NCI-H82 treated with DMSO at 0.1 percent for 48 hours (cell line): ENCODE data around the gene AGK.

Source experiments
- DNase-seq: peaks from one replicate; lab custom pipeline; 2025; ENCODE audit not compliant: unreplicated experiment; lab: John Stamatoyannopoulos, UW

AGK gene

DNA sequence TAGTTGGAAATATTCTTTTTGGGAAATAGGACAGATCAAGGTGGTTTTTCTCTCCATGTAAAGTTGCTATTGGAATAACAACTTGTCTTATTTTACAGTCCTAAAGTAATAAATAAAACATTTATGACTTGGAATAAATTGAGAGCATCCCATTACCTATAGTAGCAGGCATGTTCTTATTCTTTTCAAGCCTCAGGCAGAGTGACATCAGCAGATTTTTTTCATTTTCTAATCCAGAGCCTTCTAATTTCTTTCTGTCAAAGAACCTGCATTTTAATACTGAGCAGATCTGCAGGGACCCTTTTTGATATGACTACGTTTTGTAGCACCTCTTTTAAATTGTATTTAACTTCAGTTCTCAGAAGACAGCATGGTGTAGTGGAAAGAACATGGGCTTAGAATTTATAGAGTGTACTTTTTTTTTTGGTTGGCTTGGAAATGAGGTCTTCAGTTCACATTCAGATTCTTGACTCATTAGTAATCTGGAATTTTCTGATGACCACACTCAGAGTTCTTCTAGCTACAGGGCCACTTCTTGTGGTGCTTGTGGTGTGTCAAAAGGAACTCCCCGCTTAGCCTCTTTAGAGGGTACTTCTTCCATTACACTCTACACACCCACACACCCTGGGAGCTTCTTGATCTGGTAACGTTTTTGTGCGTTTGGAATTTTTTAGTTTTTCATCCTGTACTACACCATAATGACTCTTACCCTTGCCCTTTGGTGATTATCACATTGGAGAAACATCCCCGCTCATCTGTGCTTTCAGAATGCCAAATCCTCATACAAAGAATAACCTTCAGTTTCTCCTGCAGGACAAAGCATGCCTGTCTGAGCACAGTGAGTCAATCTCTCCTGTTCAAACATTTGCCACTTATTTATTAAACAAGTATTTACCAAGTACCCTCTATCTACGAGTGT is 34.6 kb downstream of the AGK start:
- DNase-seq = no peak

DNA sequence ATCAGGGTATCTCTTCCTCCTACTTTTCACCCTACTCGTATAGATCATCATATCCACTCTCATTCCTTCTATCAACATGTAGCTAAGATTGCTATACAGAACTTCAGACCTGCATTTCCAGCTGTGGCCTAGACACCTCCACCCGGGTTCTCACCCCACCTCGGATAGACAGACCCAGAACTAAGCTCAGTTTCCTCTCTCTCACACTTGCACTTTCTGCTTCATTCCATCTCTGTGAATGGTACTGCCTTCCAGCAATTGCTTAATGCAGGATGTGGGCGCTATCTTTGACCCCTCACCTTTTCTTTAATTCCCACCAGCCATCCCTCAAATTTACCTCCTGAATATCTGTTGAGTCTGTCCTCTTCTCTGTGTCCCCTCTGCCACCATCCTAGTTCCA is 35.7 kb downstream of the AGK start:
- no peak for DNase-seq

DNA sequence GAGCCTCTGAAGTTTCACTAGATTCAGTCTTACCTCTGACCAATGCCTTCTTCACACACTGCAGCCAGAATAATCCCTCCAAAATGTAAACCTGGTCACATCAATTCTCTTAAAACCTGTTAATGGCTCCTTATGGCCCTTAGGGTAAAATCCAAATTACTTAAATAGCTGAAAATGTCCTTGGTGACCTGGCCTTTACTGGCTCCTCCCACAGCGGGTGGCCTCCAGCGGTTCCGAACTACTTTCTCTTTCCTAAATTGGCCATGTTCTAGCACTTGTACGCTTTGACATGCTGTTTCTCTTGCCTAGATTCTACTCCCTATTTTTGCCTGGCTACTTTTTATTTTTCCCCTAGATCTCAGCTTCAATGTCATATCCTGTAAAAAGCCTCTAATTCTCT is 36.1 kb downstream of the AGK start:
- no peak for DNase-seq

GRCh38 chr7:141588912-141589311 is 37.7 kb downstream of the AGK start:
- no peak for DNase-seq

DNA sequence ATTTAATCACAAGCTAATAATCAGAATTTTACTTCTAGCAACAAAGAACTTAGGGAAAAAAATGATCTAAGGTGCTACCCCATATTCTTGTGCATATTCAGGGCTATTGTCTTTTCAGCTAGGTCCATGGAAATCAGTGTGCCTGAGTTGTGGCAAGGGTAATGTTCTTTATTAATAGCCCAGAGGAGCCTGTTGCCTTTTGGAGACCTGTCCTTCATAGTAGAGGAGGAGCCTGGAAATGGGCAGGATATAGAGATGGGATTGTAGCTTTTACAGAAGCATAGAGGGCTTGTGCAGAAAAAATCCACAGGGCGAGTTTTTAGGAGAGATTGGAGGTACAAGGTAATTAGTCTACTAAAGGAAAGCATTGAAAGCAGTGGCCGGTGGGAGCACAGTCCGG is 38.9 kb downstream of the AGK start:
- DNase-seq = no peak

GRCh38 chr7:141590666-141591065 is 39.5 kb downstream of the AGK start:
- DNase-seq = no peak

- DNase-seq = peak; percentile 74
These were observed 41.9 kb downstream of the AGK start for GRCh38 chr7:141593134-141593533.

GRCh38 chr7:141597966-141598365 is 46.8 kb downstream of the AGK start:
- DNase-seq = no peak

- DNase-seq = no peak
These were observed 47.2 kb downstream of the AGK start for GRCh38 chr7:141598408-141598807.

- DNase-seq = peak; percentile 49
These were observed 49.2 kb downstream of the AGK start for GRCh38 chr7:141600168-141601006.

- DNase-seq = no peak
These were observed 58.4 kb downstream of the AGK start for GRCh38 chr7:141609576-141609975.

DNA sequence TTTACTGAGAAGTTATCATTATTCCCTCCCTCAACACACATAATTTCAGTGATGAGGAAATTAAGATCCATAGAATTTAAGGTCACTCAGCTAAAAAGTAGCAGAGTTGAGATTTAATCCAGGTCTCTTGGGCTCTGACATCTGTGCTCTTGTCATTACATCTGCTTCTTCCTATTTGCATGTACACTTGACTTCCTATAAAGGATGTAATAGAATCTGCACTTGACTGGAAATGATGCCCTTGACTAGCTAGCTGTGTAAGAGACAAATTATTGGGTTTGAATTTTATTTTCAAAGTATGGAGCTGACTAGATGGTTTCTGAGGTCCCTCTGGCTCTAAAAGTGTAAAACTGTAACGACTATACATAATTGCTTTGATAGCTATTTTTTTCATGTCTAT is 59.5 kb downstream of the AGK start:
- DNase-seq = no peak

GRCh38 chr7:141612861-141613260 is 61.7 kb downstream of the AGK start:
- no peak for DNase-seq

- DNase-seq = no peak
These were observed 66.1 kb downstream of the AGK start for GRCh38 chr7:141617280-141617679.

- DNase-seq = no peak
These were observed 68.5 kb downstream of the AGK start for GRCh38 chr7:141619745-141620144.

- no peak for DNase-seq
These were observed 73.6 kb downstream of the AGK start for GRCh38 chr7:141624763-141625162.

GRCh38 chr7:141630621-141631020 is 79.4 kb downstream of the AGK start:
- no peak for DNase-seq

DNA sequence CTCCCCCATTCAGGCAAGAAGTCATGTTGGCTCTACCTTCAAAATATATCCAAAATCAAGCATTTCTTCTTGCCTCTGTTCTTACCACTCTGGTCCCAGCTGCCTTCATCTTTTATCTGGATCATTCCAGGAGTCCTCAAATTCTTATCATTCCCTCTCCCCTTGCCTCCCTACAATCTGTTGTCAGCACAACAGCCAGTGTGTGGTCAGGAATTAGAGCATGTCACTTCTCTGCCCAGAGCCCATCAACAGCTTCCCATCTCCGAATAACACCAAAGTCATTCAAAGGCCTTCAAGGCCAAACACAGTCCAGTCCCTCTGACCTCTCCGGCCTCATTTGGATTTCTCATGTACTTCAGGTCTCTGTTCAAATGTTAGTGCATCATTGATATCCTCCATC is 80.3 kb downstream of the AGK start:
- no peak for DNase-seq

DNA sequence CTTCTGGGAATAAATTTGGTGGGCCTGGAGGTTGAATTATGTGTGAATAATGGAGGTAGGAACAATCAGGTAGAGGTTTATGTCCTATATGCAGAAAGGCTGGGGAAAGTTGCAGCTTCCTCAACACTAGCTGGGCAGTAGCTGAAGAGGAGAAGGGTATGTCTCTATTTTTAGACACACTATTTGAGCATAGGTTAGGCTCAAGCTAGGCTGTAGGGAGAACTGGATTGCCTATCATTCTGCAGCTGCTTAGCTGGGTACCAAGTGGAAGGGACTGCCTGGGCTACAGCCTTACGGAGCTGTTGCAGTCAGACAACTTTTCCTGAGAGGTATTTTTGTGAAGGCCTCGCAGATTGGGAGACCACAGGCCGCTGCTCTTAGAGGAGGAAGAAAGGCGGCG is 82.9 kb downstream of the AGK start:
- DNase-seq = no peak

DNA sequence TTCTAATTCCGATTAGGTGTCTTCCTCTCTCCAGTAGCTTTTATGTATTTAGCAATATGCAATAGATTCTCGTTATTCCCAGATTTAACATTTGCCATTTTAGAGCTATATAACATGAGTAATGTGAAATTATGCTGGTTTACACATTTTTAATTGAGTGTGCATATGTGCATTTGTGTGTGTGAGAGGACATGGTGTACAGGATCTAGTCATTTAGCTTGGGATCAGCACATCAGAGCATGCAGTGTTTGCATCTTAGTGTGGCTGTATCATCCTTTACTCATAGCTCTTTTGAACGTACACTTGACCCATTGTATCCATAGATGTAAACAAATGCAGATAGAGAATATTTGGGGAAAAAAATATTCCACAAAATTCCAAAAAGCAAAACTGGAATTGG is 84.8 kb downstream of the AGK start:
- no peak for DNase-seq

DNA sequence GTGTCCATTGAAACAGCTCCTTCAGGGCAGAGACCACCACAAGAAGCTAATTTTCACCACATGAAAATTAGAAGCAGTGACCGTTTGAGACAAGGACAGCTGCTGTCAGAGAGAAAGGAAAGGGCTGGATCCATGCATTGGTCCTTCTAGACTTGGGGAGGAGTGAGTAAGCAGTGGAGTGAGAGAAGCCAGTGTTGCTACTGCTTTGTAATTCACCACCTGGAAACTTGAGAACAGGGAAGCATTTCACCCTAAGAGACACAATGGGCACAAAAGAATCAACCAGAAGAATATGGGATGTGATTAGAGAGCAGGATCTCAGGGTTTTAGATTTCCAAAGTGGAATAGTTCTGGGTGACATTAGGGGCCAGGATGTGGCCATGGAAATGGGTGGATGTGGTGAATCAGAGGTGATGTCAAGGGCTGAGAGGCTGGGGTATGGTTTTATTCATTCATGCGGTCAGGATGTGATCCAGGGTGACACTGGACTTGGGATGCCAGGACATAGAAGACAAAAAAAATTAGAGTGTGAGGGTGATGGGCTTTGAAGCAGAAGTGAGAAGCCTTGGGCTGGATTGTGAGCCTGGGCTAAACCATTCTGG is 89.1 kb downstream of the AGK start:
- no peak for DNase-seq

GRCh38 chr7:141641876-141642275 is 90.7 kb downstream of the AGK start:
- DNase-seq = no peak
